Lung (tissue), 12 donors: Measurements from ENCODE around the gene ZNF546. TPM values are rescaled to one million over a fixed set of nuclear protein-coding genes. Genes with fewer than 3 reads are reported as not detected.

ENCODE experiments used
- ATAC-seq: fragments of 200-7000 bp; cut with Tn5 transposase; one replicate; pipeline ENCODE4 v1.9.1; 2020; ENCODE audit warnings: moderate number of reproducible peaks; ENCODE audit not compliant: insufficient read depth, low FRiP score
- DNase-seq, 3 donors: peaks; one replicate each; pipeline ENCODE4 v3.0.0-alpha.2; 2013 to 2017
- H3K27ac ChIP-seq, 2 donors: one replicate each; pipeline ENCODE4 v1.5.1; 2013; ENCODE audit warnings: mild to moderate bottlenecking in 2 of 2, moderate library complexity in 2 of 2, control low read depth in 1 of 2, inconsistent platforms in 1 of 2, low read depth in 1 of 2, low read length in 1 of 2
- H3K27me3 ChIP-seq, 3 donors: one replicate each; pipeline ENCODE4 v1.5.1; 2013; ENCODE audit warnings: low read length in 2 of 3; ENCODE audit not compliant: control insufficient read depth in 3 of 3, insufficient read depth in 3 of 3
- H3K36me3 ChIP-seq, 4 donors: one replicate each; pipeline ENCODE4 v1.5.1; 2013; ENCODE audit warnings: low read length in 4 of 4, mild to moderate bottlenecking in 1 of 4, moderate library complexity in 1 of 4; ENCODE audit not compliant: control insufficient read depth in 4 of 4, insufficient read depth in 4 of 4
- H3K4me1 ChIP-seq, 5 donors: one replicate each; pipeline ENCODE4 v1.5.1; 2013; ENCODE audit warnings: low read length in 5 of 5, mild to moderate bottlenecking in 2 of 5, moderate library complexity in 1 of 5; ENCODE audit not compliant: control insufficient read depth in 5 of 5, insufficient read depth in 5 of 5
- H3K4me3 ChIP-seq: one replicate; pipeline ENCODE4 v1.5.1; 2013; ENCODE audit warnings: mild to moderate bottlenecking, control low read depth, moderate library complexity
- H3K9ac ChIP-seq, 2 donors: one replicate each; pipeline ENCODE4 v1.5.1; 2013; ENCODE audit warnings: low read length in 2 of 2, control low read depth in 1 of 2; ENCODE audit not compliant: insufficient read depth in 1 of 2
- H3K9me3 ChIP-seq, 4 donors: one replicate each; pipeline ENCODE4 v1.5.1; 2013; ENCODE audit warnings: low read length in 3 of 4, mild to moderate bottlenecking in 1 of 4, moderate library complexity in 1 of 4; ENCODE audit not compliant: control insufficient read depth in 4 of 4, insufficient read depth in 3 of 4
- WGBS, 2 donors: extraction: QIAGEN DNeasy Blood & Tissue Kit; methylation state at CpG; one replicate each; pipeline ENCODE4 v1.1.7; 2013; 5-methylcytosine and 5-hydroxymethylcytosine counted together
- polyA plus RNA-seq, 2 donors: library from polyadenylated mRNA; stranded (reverse); fragments of 200-250 nt; gene quantifications; one replicate each; pipeline ENCODE4 v1.2.1, GENCODE V29; 2013
- total RNA-seq, 2 donors: library from RNA; depleted of rRNA in 1 of 2; stranded (reverse); fragments of >200 nt in 1 of 2; gene quantifications; one replicate each; pipeline ENCODE4 v1.2.1, GENCODE V29; 2014 to 2021
- TF ChIP-seq, protein P1 (sequence below): IDR thresholded peaks from 2 replicates; pipeline ENCODE4 v1.5.1; 2012; ENCODE audit warnings: mild to moderate bottlenecking; ENCODE audit errors: control extremely low read depth, extremely low read depth
- donor health status: control.
- donor health status: control.
- donor health status: Bipolar disorder and iron deficiency.
- donor health status: healthy.
- donor health status: DM: yes; HTN: yes; CAD: no.

Gene ZNF546
- total and polyA plus RNA-seq, 4 donors: 1.0 to 9.2 (median 2.7) TPM

- Histone ChIP-seq H3K9me3 (peaks cover 0 to 4% (median 1%) of the 10 kb centered on the region in 4 donors), H3K27me3 (no peaks in the 10 kb centered on the region), H3K4me1 (peaks cover 0 to 7% (median 0%) of the 10 kb centered on the region in 5 donors), H3K36me3 (peaks cover 13 to 32% (median 22%) of the 10 kb centered on the region in 4 donors), H3K27ac (peak overlapping the region in 1 of 2 donors; percentile 74), H3K9ac (no peak overlapping the region), H3K4me3 (no peak overlapping the region)
- DNase-seq (no peak), ATAC-seq (no peak)
- 83 to 94% methylated on average over 4 of the region's 4 CpGs for WGBS, 2 donors
- TF ChIP-seq, protein P1, sequence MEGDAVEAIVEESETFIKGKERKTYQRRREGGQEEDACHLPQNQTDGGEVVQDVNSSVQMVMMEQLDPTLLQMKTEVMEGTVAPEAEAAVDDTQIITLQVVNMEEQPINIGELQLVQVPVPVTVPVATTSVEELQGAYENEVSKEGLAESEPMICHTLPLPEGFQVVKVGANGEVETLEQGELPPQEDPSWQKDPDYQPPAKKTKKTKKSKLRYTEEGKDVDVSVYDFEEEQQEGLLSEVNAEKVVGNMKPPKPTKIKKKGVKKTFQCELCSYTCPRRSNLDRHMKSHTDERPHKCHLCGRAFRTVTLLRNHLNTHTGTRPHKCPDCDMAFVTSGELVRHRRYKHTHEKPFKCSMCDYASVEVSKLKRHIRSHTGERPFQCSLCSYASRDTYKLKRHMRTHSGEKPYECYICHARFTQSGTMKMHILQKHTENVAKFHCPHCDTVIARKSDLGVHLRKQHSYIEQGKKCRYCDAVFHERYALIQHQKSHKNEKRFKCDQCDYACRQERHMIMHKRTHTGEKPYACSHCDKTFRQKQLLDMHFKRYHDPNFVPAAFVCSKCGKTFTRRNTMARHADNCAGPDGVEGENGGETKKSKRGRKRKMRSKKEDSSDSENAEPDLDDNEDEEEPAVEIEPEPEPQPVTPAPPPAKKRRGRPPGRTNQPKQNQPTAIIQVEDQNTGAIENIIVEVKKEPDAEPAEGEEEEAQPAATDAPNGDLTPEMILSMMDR: no peak
These were observed 8.9 kb downstream of the ZNF546 start for GRCh38 chr19:40005691-40006272.

GRCh38 chr19:40006273-40006691 is 9.4 kb downstream of the ZNF546 start:
- DNase-seq (no peak), ATAC-seq (no peak)
- Histone ChIP-seq H3K27ac (no peak overlapping the region), H3K36me3 (peaks cover 13 to 32% (median 22%) of the 10 kb centered on the region in 4 donors), H3K9ac (no peak overlapping the region), H3K9me3 (peaks cover 0 to 4% (median 1%) of the 10 kb centered on the region in 4 donors), H3K4me1 (peaks cover 0 to 7% (median 0%) of the 10 kb centered on the region in 5 donors), H3K4me3 (no peak overlapping the region), H3K27me3 (no peaks in the 10 kb centered on the region)
- TF ChIP-seq, protein P1: no peak
- WGBS, 2 donors: 75 to 96% methylated on average over 1 of the region's 1 CpG

- TF ChIP-seq, protein P1: no peak
- Histone ChIP-seq H3K4me3 (no peak overlapping the region), H3K27ac (no peak overlapping the region), H3K9me3 (peaks cover 4 to 19% (median 11%) of the 10 kb centered on the region in 4 donors), H3K27me3 (no peaks in the 10 kb centered on the region), H3K9ac (no peak overlapping the region), H3K36me3 (peaks cover 14 to 49% (median 40%) of the 10 kb centered on the region in 4 donors), H3K4me1 (peaks cover 0 to 7% (median 0%) of the 10 kb centered on the region in 5 donors)
- ATAC-seq: no peak
- DNase-seq: no peak
These were observed 12.8 kb downstream of the ZNF546 start for GRCh38 chr19:40009674-40010073.
